Thyroid gland (tissue), 4 donors: ENCODE measurements around the gene NEMP1. TPM values are rescaled to one million over a fixed set of nuclear protein-coding genes. Genes with fewer than 3 reads are reported as not detected.

Experiments used
- DNase-seq, 2 donors: peaks; one replicate each; pipeline ENCODE4 v3.0.0-alpha.2; 2019
- H3K27ac ChIP-seq, 3 donors: fragments of 200-600 bp; sonication (generic); 1 replicate in 2 of 3; 2 replicates in 1 of 3; pipeline ENCODE4 v1.5.1; 2016 to 2019; ENCODE audit warnings: mild to moderate bottlenecking in 1 of 3, moderate library complexity in 1 of 3
- H3K27me3 ChIP-seq: fragments of 200-600 bp; sonication (generic); one replicate; pipeline ENCODE4 v1.5.1; 2019
- H3K36me3 ChIP-seq, 2 donors: fragments of 200-600 bp; sonication (generic); one replicate each; pipeline ENCODE4 v1.5.1; 2016 to 2019
- H3K4me1 ChIP-seq, 2 donors: fragments of 200-600 bp; sonication (generic); one replicate each; pipeline ENCODE4 v1.5.1; 2017 to 2019
- H3K4me3 ChIP-seq, 3 donors: fragments of 200-600 bp; sonication (generic); replicated peaks in 1 of 3; 1 replicate in 2 of 3; 2 replicates in 1 of 3; pipeline ENCODE4 v1.5.1; 2016; ENCODE audit warnings: mild to moderate bottlenecking in 1 of 3
- H3K9me3 ChIP-seq: fragments of 200-600 bp; sonication (generic); one replicate; pipeline ENCODE4 v1.5.1; 2017
- CTCF ChIP-seq, 6 experiments: fragments of 200-600 bp in 3 of 6; fragments of 450-650 bp in 3 of 6; sonication (generic) in 3 of 6; IDR thresholded peaks; one replicate each; pipeline ENCODE4 v1.5.1; 2016 to 2019; ENCODE audit warnings: antibody characterized with exemption in 6 of 6, mild to moderate bottlenecking in 2 of 6, inconsistent platforms in 1 of 6, moderate library complexity in 1 of 6
- POLR2A ChIP-seq, 2 donors: fragments of 450-650 bp; IDR thresholded peaks; one replicate each; pipeline ENCODE4 v1.6.1; 2017; ENCODE audit warnings: antibody characterized with exemption in 2 of 2, mild to moderate bottlenecking in 2 of 2, moderate library complexity in 1 of 2
- WGBS, 2 donors: methylation state at CpG; one replicate each; pipeline ENCODE4 v1.1.5; 2017; 5-methylcytosine and 5-hydroxymethylcytosine counted together
- intact Hi-C: fragments of 100-400 bp; cut with DNase I; formaldehyde crosslinking; loops from one replicate; pipeline ENCODE4 v1.15.1; 2023
- total RNA-seq, 4 donors: library from RNA; depleted of rRNA; stranded (reverse); fragments of >200 nt; gene quantifications; one replicate each; pipeline ENCODE4 v1.2.3, GENCODE V29; 2016

The NEMP1 gene
- total RNA-seq, 4 donors from 2014 or later: 5.6 to 10.9 (median 9.2) TPM

DNA sequence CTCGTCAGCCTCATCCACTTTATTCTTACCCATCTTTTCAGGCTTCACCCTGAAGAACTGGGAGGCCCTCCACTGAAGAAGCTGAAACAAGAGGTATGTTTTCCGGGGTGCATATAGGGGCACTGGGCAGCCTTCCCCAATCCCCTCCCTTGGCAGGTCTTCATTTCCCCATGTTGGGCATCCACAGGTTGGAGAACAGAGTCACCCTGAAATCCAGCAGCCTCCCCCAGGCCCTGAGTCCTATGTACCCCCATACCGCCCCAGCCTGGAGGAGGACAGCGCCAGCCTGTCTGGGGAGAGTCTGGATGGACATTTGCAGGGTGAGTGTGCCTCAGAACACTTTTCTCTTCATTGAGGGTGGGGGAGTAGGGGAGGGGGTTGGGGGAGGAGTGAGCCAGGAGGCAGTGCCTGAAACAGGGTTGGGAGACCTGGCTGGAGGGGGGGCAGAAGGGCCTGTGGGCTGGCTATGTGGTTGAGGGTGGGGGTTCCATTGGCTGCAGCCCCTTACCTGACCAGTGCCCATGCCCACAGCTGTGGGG lies 14.4 kb upstream of the NEMP1 start:
- 67 to 79% methylated on average over 4 of the region's 4 CpGs for WGBS, 2 donors
- DNase-seq: no peak
- H3K36me3 ChIP-seq: peaks cover 34 to 42% of the 10 kb centered on the region in 2 donors

GRCh38 chr12:57092529-57092862 lies 13.9 kb upstream of the NEMP1 start:
- intact Hi-C loops: no loop called here
- Histone ChIP-seq H3K36me3 (peaks cover 33 to 42% of the 10 kb centered on the region in 2 donors), H3K27me3 (no peaks in the 10 kb centered on the region), H3K9me3 (no peaks in the 10 kb centered on the region), H3K4me1 (peaks cover 21 to 42% of the 10 kb centered on the region in 2 donors), H3K4me3 (no peak overlapping the region), H3K27ac (peak overlapping the region in 2 of 3 donors; percentile 4 to 57)
- TF ChIP-seq POLR2A (IDR thresholded peaks at IDR 0.05) (no peak), CTCF (IDR thresholded peaks at IDR 0.05) (no peak)
- DNase-seq: peak; percentile 33 to 54
- 56 to 59% methylated on average over 3 to 5 of the region's 5 CpGs for WGBS, 2 donors

More for the DNA sequence above, 14.4 kb upstream of the NEMP1 start:
- TF ChIP-seq POLR2A (IDR thresholded peaks at IDR 0.05): no peak
- Histone ChIP-seq H3K4me3 (no peak overlapping the region), H3K27ac (peak overlapping the region in 2 of 3 donors; percentile 37 to 57), H3K4me1 (peaks cover 21 to 42% of the 10 kb centered on the region in 2 donors), H3K9me3 (no peaks in the 10 kb centered on the region), H3K27me3 (no peaks in the 10 kb centered on the region)
- intact Hi-C loops: no loop called here

- Histone ChIP-seq H3K4me3 (no peak overlapping the region), H3K4me1 (peaks cover 21 to 42% of the 10 kb centered on the region in 2 donors), H3K27me3 (no peaks in the 10 kb centered on the region), H3K36me3 (peaks cover 32 to 37% of the 10 kb centered on the region in 2 donors), H3K9me3 (no peaks in the 10 kb centered on the region), H3K27ac (peak overlapping the region in 2 of 3 donors; percentile 15 to 57)
- TF ChIP-seq CTCF (IDR thresholded peaks at IDR 0.05) (no peak), POLR2A (IDR thresholded peaks at IDR 0.05) (no peak)
- 81 to 83% methylated on average over 21 to 24 of the region's 25 CpGs for WGBS, 2 donors
- no peak for DNase-seq
- intact Hi-C loops: no loop called here
Observed at GRCh38 chr12:57091638-57092528, 13.3 kb upstream of the NEMP1 start.

- H3K27ac ChIP-seq: peak overlapping the region in 2 of 3 donors; percentile 82 to 93
- peaks cover 25 to 48% of the 10 kb centered on the region in 2 donors for H3K4me1 ChIP-seq
- peak overlapping the region in 1 of 3 donors; percentile 80 for H3K4me3 ChIP-seq
- no peaks in the 10 kb centered on the region for H3K27me3 ChIP-seq
- TF ChIP-seq POLR2A (IDR thresholded peaks at IDR 0.05): no peak
- no peak for TF ChIP-seq CTCF (IDR thresholded peaks at IDR 0.05)
- H3K9me3 ChIP-seq: no peaks in the 10 kb centered on the region
- intact Hi-C loops: no loop called here
- H3K36me3 ChIP-seq: peaks cover 27 to 29% of the 10 kb centered on the region in 2 donors
- WGBS, 2 donors: 66 to 75% methylated on average over 20 to 22 of the region's 22 CpGs
- DNase-seq: no peak
Observed at GRCh38 chr12:57090924-57091637, 12.5 kb upstream of the NEMP1 start.

DNA sequence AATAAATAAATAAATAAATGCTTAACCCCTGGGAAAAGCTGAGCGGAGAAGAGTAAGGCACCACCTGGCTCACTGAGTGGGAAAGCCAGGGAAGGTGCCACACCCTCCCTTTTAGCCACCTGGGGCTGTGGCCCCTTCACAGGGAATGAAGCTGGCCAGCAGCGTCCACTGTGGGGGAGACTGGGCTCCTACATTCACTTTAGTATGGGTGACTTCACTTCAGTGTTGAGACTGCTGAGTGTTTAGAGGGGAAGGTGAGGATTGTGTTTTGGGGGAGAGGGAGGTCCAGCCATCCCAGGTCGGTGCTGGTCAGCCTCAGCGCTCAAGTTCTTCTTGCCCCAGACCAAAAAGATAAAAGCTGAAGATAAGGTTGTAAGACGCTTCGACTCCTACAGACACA lies 11.9 kb upstream of the NEMP1 start:
- Histone ChIP-seq H3K4me1 (peaks cover 28 to 54% of the 10 kb centered on the region in 2 donors), H3K36me3 (peaks cover 23% of the 10 kb centered on the region in 2 donors), H3K27me3 (no peaks in the 10 kb centered on the region), H3K9me3 (no peaks in the 10 kb centered on the region), H3K27ac (peak overlapping the region; percentile 82 to 93 (median 85)), H3K4me3 (peak overlapping the region in 1 of 3 donors; percentile 80)
- TF ChIP-seq CTCF (IDR thresholded peaks at IDR 0.05) (no peak), POLR2A (IDR thresholded peaks at IDR 0.05) (no peak)
- intact Hi-C loops: no loop called here
- no peak for DNase-seq
- WGBS, 2 donors: 55 to 65% methylated on average over 6 of the region's 6 CpGs
